Panc1 (cell line): Measurements from ENCODE around the gene ARPC4.

Source experiments
- POLR2AphosphoS5 ChIP-seq: IDR thresholded peaks from 2 replicates; pipeline ENCODE4 v1.6.1; 2012; ENCODE audit warnings: mild to moderate bottlenecking, low read depth, low read length, moderate library complexity
- SIN3A ChIP-seq: IDR thresholded peaks from 2 replicates; pipeline ENCODE4 v1.6.1; 2012; ENCODE audit warnings: low read depth, mild to moderate bottlenecking, low read length, moderate library complexity, borderline replicate concordance; ENCODE audit not compliant: insufficient read depth
- TCF7L2 ChIP-seq: IDR thresholded peaks from 2 replicates; pipeline ENCODE4 v1.6.1; 2011; ENCODE audit warnings: mild to moderate bottlenecking, low read depth, low read length, inconsistent platforms
- TF ChIP-seq, protein P1 (sequence below): fragments of 450-650 bp; IDR thresholded peaks from 2 replicates; pipeline ENCODE4 v1.5.1; 2017; ENCODE audit warnings: mild to moderate bottlenecking
- TF ChIP-seq, protein P2 (sequence below), 2 experiments: IDR thresholded peaks; 2 replicates each; pipeline ENCODE4 v1.6.1; 2011 to 2012; ENCODE audit warnings: low read depth in 2 of 2, control low read depth in 1 of 2, low read length in 1 of 2, mild to moderate bottlenecking in 1 of 2, moderate library complexity in 1 of 2; ENCODE audit not compliant: insufficient read depth in 1 of 2

DNA sequence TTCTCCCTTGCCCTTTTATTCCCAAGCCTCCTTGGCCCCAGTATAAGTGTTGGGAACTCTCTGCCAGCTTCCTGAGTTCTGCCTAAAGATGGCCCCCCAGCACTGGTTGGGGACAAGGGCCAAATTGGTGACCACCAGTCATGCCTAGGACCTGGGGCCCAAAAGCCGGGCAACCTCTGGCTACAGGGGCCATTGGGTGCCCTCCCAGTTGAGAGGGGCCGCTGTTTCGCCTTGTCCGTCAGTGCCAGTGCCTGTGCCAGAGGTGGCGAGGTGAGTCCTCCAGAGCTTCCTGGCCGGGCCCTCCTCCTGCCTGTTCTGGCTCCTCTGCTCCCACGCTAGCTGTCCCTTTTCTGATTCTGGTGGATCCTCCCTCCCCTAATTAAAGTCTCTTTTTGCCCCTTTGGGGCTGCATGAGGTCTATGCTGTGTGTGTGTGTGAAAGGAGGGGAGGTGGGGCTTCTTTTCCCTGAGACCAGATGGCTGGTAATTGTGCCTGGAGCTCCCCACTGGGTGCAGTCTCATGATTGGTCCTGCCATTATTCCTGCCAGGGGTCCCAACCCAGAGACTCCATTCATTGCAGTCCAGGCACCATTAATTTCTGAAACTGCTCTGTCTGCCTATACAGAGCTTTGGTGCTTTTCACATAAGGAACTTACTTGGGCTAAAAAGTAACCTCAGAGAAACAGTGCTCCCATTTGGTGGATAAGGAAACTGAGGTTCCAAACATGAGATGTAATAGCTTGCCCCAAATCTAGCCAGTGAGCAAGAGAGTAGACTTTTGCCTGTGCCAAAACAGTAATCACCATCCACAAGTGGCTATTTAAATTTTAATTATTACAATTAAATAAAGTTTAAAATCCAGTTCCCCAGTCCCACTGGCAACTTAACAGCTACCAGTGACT is 14.1 kb downstream of the ARPC4 start:
- TF ChIP-seq, protein P1, sequence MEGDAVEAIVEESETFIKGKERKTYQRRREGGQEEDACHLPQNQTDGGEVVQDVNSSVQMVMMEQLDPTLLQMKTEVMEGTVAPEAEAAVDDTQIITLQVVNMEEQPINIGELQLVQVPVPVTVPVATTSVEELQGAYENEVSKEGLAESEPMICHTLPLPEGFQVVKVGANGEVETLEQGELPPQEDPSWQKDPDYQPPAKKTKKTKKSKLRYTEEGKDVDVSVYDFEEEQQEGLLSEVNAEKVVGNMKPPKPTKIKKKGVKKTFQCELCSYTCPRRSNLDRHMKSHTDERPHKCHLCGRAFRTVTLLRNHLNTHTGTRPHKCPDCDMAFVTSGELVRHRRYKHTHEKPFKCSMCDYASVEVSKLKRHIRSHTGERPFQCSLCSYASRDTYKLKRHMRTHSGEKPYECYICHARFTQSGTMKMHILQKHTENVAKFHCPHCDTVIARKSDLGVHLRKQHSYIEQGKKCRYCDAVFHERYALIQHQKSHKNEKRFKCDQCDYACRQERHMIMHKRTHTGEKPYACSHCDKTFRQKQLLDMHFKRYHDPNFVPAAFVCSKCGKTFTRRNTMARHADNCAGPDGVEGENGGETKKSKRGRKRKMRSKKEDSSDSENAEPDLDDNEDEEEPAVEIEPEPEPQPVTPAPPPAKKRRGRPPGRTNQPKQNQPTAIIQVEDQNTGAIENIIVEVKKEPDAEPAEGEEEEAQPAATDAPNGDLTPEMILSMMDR, result no peak
- TF ChIP-seq, protein P2, sequence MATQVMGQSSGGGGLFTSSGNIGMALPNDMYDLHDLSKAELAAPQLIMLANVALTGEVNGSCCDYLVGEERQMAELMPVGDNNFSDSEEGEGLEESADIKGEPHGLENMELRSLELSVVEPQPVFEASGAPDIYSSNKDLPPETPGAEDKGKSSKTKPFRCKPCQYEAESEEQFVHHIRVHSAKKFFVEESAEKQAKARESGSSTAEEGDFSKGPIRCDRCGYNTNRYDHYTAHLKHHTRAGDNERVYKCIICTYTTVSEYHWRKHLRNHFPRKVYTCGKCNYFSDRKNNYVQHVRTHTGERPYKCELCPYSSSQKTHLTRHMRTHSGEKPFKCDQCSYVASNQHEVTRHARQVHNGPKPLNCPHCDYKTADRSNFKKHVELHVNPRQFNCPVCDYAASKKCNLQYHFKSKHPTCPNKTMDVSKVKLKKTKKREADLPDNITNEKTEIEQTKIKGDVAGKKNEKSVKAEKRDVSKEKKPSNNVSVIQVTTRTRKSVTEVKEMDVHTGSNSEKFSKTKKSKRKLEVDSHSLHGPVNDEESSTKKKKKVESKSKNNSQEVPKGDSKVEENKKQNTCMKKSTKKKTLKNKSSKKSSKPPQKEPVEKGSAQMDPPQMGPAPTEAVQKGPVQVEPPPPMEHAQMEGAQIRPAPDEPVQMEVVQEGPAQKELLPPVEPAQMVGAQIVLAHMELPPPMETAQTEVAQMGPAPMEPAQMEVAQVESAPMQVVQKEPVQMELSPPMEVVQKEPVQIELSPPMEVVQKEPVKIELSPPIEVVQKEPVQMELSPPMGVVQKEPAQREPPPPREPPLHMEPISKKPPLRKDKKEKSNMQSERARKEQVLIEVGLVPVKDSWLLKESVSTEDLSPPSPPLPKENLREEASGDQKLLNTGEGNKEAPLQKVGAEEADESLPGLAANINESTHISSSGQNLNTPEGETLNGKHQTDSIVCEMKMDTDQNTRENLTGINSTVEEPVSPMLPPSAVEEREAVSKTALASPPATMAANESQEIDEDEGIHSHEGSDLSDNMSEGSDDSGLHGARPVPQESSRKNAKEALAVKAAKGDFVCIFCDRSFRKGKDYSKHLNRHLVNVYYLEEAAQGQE (IDR thresholded peaks at IDR 0.05; ENCODE audit: insufficient read depth in 1 of 2, low read depth in 2 of 2, low read length in 1 of 2), result no peak
- TF ChIP-seq SIN3A (no peak), POLR2AphosphoS5 (no peak), TCF7L2 (no peak)
